Activated T-helper 2 cell treated with anti-CD3 and anti-CD28 coated beads, Interferon-gamma antibody, Interleukin-2, Interleukin-4, amounts not matched to agents 10 μg/mL and 5 μg/mL and 100 μg/mL, durations not matched to agents 14 hours and 24 hours and 36 hours (primary cell): ENCODE results near the gene TFIP11. TPM values are rescaled to one million over a fixed set of nuclear protein-coding genes. Genes with fewer than 3 reads are reported as not detected.
A peak's percentile ranks its signal among the peaks of the same experiment; 100 is the strongest.

ENCODE experiments used
- DNase-seq: peaks from one replicate; pipeline ENCODE4 v3.0.0; 2021; ENCODE audit warnings: low spot score
- H3K27ac Mint-ChIP-seq: one replicate; pipeline ENCODE4 v1.8.0; 2021; ENCODE audit warnings: mixed read lengths
- H3K27me3 Mint-ChIP-seq: one replicate; pipeline ENCODE4 v1.8.0; 2021; ENCODE audit warnings: low read depth, mixed read lengths
- H3K36me3 Mint-ChIP-seq: one replicate; pipeline ENCODE4 v1.8.0; 2021; ENCODE audit warnings: low read depth, mixed read lengths
- H3K4me1 Mint-ChIP-seq: one replicate; pipeline ENCODE4 v1.8.0; 2021; ENCODE audit warnings: low read depth, mixed read lengths
- H3K4me3 Mint-ChIP-seq: one replicate; pipeline ENCODE4 v1.8.0; 2021; ENCODE audit warnings: low read depth, mild to moderate bottlenecking, moderate library complexity, mixed read lengths
- H3K9me3 Mint-ChIP-seq: one replicate; pipeline ENCODE4 v1.8.0; 2021; ENCODE audit warnings: mixed read lengths
- intact Hi-C: fragments of 100-400 bp; cut with micrococcal nuclease; formaldehyde crosslinking; loops from one replicate; pipeline ENCODE4 v1.15.1; 2023
- total RNA-seq: library from RNA; stranded (reverse); gene quantifications from 2 replicates; pipeline ENCODE4 v1.2.3, GENCODE V29; 2022

TFIP11 gene
- total RNA-seq, 1 donor from 2014 or later = 49.7 TPM

DNA sequence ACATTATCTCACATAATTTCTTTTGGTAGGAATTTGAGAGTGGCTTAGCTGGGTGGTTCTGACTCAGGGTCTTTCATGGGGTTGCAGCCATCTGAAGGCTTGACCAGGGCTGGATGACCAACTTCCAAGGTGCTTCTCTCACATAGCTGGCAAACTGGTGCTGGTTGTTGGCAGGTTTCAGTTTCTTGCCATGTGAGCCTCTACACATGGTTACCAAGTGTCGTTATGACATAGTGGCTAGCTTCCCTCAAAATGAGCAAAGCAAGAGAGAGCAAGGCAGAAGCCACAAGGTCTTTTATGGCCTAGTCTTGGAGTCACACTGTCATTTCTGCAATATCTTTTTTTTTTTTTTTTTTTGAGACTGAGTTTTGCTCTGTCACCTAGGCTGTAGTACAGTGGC, 4.2 kb upstream of the TFIP11 start:
- intact Hi-C loops = no loop called here
- Mint-ChIP-seq H3K36me3 (peaks cover 6% of the 10 kb centered on the region), H3K27ac (no peak overlapping the region), H3K4me3 (no peak overlapping the region), H3K27me3 (no peaks in the 10 kb centered on the region), H3K4me1 (peaks cover 15% of the 10 kb centered on the region), H3K9me3 (no peaks in the 10 kb centered on the region)
- DNase-seq = no peak

GRCh38 chr22:26515931-26516330, 3.7 kb upstream of the TFIP11 start:
- no peak overlapping the region for H3K4me3 Mint-ChIP-seq
- no peaks in the 10 kb centered on the region for H3K9me3 Mint-ChIP-seq
- peaks cover 20% of the 10 kb centered on the region for H3K4me1 Mint-ChIP-seq
- no peaks in the 10 kb centered on the region for H3K27me3 Mint-ChIP-seq
- intact Hi-C loops = no loop called here
- H3K36me3 Mint-ChIP-seq = peaks cover 6% of the 10 kb centered on the region
- H3K27ac Mint-ChIP-seq = no peak overlapping the region
- DNase-seq = no peak

DNA sequence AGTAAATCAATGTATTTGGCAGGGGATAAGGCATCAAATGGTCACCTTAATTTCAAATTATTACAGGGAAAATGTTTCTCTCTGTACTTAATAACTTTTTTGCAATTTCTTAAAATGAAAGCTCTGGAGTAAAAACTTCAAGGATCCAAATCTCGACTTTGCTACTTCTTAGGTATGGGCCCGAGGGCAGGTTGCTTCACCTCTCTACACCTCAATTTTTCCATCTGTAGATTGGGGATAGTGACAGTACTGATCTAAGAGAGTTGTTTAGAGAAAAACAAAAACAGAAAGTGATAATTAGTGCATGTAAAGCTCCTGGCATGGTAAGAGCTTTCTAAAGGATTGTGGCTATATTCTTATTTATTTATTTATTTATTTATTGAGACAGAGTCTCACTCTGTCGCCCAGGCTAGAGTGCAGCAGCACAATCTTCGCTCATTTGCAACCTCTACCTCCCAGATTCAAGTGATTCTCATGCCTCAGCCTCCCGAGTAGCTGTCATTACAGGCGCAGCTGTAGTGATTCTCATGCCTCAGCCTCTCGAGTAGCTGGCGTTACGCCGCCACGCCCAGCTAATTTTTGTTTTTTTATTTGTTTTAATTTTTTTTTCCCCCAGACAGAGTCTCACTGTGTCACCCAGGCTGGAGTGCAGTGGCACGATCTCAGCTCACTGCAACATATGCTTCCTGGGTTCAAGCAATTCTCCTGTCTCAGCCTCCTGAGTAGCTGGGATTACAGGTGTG, 2.3 kb upstream of the TFIP11 start:
- Mint-ChIP-seq H3K4me3 (peak overlapping the region; percentile 61), H3K36me3 (peaks cover 17% of the 10 kb centered on the region), H3K4me1 (peaks cover 25% of the 10 kb centered on the region), H3K27me3 (no peaks in the 10 kb centered on the region), H3K9me3 (no peaks in the 10 kb centered on the region), H3K27ac (no peak overlapping the region)
- intact Hi-C loops = loop anchor here (5.0 kb wide), 1 partner anchor 78 kb away; the partner anchor contains the start of gene TPST2
- DNase-seq = no peak

DNA sequence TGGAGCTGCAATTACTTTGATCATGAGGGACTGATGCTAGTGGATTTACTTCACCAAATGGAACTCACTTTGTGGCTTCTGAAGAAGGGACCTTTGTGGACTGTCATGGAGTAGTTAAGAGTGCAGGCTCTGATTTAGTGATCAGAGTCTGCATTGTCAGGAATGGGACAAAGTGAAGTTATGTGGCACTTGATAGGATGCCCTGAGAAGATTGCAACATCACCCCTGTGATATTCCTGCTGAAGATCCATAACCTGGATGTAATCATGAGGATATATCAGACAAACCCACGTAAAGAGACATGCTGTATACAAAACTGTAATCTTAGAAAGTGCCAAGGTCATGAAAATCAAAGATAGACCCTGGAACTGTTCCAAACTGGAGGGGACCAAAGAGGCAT, 1.6 kb upstream of the TFIP11 start:
- H3K4me3 Mint-ChIP-seq = peak overlapping the region; percentile 100
- no peaks in the 10 kb centered on the region for H3K27me3 Mint-ChIP-seq
- H3K9me3 Mint-ChIP-seq = no peaks in the 10 kb centered on the region
- intact Hi-C loops = loop anchor here (2.0 to 5.0 kb wide), 3 partner anchors 31 to 159 kb away; partner anchors contain the start of genes HPS4, SRRD and TPST2
- no peak for DNase-seq
- H3K27ac Mint-ChIP-seq = no peak overlapping the region
- peaks cover 27% of the 10 kb centered on the region for H3K4me1 Mint-ChIP-seq
- H3K36me3 Mint-ChIP-seq = peaks cover 25% of the 10 kb centered on the region

DNA sequence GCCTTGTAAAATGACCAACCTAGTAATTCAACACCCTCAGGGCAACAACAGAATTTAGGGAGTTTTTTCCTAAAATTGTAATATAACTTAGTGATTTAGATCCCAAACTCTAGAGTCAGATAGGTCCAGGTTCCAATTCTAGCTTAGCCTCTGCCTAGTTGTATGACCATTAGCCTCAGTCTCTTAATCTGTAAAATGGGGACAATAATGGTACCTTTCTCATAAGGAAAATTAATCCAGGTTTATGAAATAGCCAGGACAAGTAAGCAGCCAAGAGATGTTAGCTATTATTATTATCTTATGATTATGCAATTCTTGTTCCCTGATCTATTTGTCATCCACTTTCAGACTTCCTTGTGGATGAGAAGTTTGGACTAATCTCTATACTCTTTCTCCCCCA, 4.1 kb downstream of the TFIP11 start:
- Mint-ChIP-seq H3K36me3 (peaks cover 63% of the 10 kb centered on the region), H3K4me3 (no peak overlapping the region), H3K9me3 (no peaks in the 10 kb centered on the region), H3K27me3 (no peaks in the 10 kb centered on the region), H3K4me1 (peaks cover 33% of the 10 kb centered on the region), H3K27ac (no peak overlapping the region)
- intact Hi-C loops = no loop called here
- DNase-seq = no peak

- peak overlapping the region; percentile 67 for H3K27ac Mint-ChIP-seq
- DNase-seq = no peak
- no peaks in the 10 kb centered on the region for H3K27me3 Mint-ChIP-seq
- H3K4me1 Mint-ChIP-seq = peaks cover 24% of the 10 kb centered on the region
- no peaks in the 10 kb centered on the region for H3K9me3 Mint-ChIP-seq
- H3K4me3 Mint-ChIP-seq = no peak overlapping the region
- peaks cover 72% of the 10 kb centered on the region for H3K36me3 Mint-ChIP-seq
- intact Hi-C loops = no loop called here
Observed at GRCh38 chr22:26503758-26504157, 8.5 kb downstream of the TFIP11 start.

DNA sequence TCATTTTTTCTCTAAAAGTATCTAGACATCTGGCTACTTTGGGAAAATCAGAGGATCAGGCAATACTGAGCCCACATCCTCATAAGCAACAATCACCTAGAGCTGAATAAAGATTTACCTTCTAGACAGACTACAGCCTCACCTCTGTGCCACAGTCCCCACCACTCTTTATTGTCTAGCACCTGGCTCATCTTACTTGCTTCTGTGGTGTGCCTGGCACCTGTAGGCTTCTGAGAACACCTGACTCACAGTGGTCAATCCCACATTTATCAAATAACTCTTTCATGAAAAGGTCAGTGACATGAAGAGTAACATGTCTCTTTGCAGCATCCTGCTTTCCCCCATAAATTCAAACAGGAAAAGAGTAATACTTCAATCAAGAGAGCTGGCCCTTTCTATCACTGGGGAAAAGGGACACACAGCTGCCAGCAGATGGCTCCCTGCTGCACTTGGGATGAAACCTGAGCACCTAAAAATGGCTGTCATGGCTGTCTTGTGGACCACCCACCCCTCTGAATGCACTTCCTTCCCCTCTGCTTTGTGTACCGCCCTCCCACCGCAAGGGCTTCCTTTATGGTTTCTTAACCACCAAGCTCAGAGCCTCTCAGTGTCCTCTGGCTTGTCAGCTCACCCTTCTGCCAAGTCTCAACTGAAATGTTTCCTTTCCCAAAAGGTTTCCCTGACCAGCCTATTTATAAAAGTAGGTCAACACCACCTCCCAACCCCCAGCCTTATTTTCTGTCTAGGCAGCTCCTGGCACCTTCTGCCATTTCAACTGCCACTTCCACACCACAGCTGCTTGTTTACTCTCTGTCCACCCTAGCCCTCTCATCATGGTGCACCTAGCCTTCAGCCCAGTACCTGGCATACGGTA, 9.3 kb downstream of the TFIP11 start:
- Mint-ChIP-seq H3K27ac (peak overlapping the region; percentile 67), H3K4me1 (peaks cover 24% of the 10 kb centered on the region), H3K36me3 (peaks cover 71% of the 10 kb centered on the region), H3K4me3 (no peak overlapping the region), H3K27me3 (no peaks in the 10 kb centered on the region), H3K9me3 (no peaks in the 10 kb centered on the region)
- peak; percentile 69 for DNase-seq
- intact Hi-C loops = no loop called here

GRCh38 chr22:26501996-26502395, 10.3 kb downstream of the TFIP11 start:
- intact Hi-C loops = no loop called here
- Mint-ChIP-seq H3K27ac (no peak overlapping the region), H3K9me3 (no peaks in the 10 kb centered on the region), H3K4me1 (peaks cover 24% of the 10 kb centered on the region), H3K27me3 (no peaks in the 10 kb centered on the region), H3K4me3 (no peak overlapping the region), H3K36me3 (peaks cover 77% of the 10 kb centered on the region)
- no peak for DNase-seq

DNA sequence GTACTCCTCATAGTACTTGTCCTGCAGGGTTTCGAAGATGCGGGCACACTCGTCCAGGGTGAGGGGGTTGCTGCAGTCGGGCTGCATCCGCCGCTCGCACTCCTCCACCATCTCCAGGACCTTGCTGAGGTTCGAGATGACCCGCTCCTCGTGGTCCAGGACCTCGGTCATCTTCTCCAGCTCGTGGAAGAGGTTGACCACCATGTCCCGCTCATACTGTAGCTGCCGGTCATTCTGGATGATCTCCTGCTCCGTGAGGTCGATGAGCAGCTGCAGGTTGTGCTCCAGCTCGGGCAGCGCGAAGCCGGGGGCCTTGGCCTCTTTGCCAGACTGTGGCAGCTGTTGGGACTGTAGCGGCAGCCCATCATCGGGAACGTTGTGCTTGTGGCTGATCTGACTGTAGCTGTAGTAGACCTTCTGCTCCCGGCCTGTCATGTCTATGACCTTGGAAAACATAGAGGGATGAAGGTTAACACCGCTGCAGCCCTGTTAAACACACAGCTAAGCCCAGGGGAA, 13.0 kb downstream of the TFIP11 start:
- H3K36me3 Mint-ChIP-seq = peaks cover 74% of the 10 kb centered on the region
- no peak for DNase-seq
- H3K27me3 Mint-ChIP-seq = no peaks in the 10 kb centered on the region
- no peaks in the 10 kb centered on the region for H3K9me3 Mint-ChIP-seq
- no peak overlapping the region for H3K27ac Mint-ChIP-seq
- H3K4me3 Mint-ChIP-seq = no peak overlapping the region
- peaks cover 17% of the 10 kb centered on the region for H3K4me1 Mint-ChIP-seq
- intact Hi-C loops = no loop called here

- Mint-ChIP-seq H3K27ac (no peak overlapping the region), H3K4me3 (no peak overlapping the region), H3K4me1 (no peaks in the 10 kb centered on the region), H3K27me3 (no peaks in the 10 kb centered on the region), H3K9me3 (no peaks in the 10 kb centered on the region), H3K36me3 (peaks cover 74% of the 10 kb centered on the region)
- no peak for DNase-seq
- intact Hi-C loops = no loop called here
Observed at GRCh38 chr22:26496456-26496855, 15.8 kb downstream of the TFIP11 start.

DNA sequence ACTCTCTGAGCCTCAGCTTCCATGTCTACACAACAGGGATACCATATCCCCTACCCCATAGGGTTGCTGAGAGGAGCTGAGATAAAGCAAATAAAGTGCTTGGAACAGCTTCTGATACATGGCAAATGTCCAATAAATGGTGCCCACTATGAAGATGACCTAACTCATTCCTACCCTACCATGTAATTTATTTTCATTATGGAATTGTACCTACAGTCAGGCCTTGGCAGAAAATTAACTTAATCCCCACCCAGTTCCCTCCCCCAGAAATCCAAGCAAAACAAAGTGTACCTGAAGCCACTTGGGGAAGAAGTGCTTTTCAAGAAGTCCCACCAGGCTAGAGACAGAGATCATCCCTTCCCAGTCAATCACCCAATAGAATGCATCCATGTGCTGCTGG, 17.8 kb downstream of the TFIP11 start:
- Mint-ChIP-seq H3K36me3 (peaks cover 71% of the 10 kb centered on the region), H3K27me3 (no peaks in the 10 kb centered on the region), H3K4me1 (no peaks in the 10 kb centered on the region), H3K4me3 (no peak overlapping the region), H3K27ac (no peak overlapping the region), H3K9me3 (no peaks in the 10 kb centered on the region)
- intact Hi-C loops = no loop called here
- no peak for DNase-seq

- peaks cover 75% of the 10 kb centered on the region for H3K36me3 Mint-ChIP-seq
- H3K4me3 Mint-ChIP-seq = no peak overlapping the region
- no peak overlapping the region for H3K27ac Mint-ChIP-seq
- H3K9me3 Mint-ChIP-seq = no peaks in the 10 kb centered on the region
- DNase-seq = no peak
- intact Hi-C loops = no loop called here
- H3K4me1 Mint-ChIP-seq = no peaks in the 10 kb centered on the region
- no peaks in the 10 kb centered on the region for H3K27me3 Mint-ChIP-seq
Observed at GRCh38 chr22:26492220-26492619, 20.1 kb downstream of the TFIP11 start.
